H1 (cell line): ENCODE results near the gene EGFLAM. TPM values are rescaled to one million over a fixed set of nuclear protein-coding genes. Genes with fewer than 3 reads are reported as not detected.

Source experiments
- BCL11A ChIP-seq, 2 experiments: IDR thresholded peaks; one replicate each; pipeline ENCODE4 v1.6.1; 2011; ENCODE audit warnings: low read depth in 2 of 2, low read length in 2 of 2, mild to moderate bottlenecking in 2 of 2
- CHD1 ChIP-seq: IDR thresholded peaks from 2 replicates; pipeline ENCODE4 v1.6.1; 2012; ENCODE audit warnings: low read depth, low read length, improper control_type of control experiment
- EGR1 ChIP-seq: IDR thresholded peaks from 2 replicates; pipeline ENCODE4 v1.6.1; 2011; ENCODE audit warnings: low read depth, low read length, borderline replicate concordance
- GTF2F1 ChIP-seq: IDR thresholded peaks from 2 replicates; pipeline ENCODE4 v1.6.1; 2012; ENCODE audit warnings: low read depth, low read length, improper control_type of control experiment, borderline replicate concordance
- JUND ChIP-seq: IDR thresholded peaks from 2 replicates; pipeline ENCODE4 v1.6.1; 2011; ENCODE audit warnings: mild to moderate bottlenecking, improper control_type of control experiment, low read length
- NANOG ChIP-seq: IDR thresholded peaks from 2 replicates; pipeline ENCODE4 v1.6.1; 2011; ENCODE audit warnings: low read length, low read depth, mild to moderate bottlenecking, inconsistent platforms; ENCODE audit not compliant: insufficient read depth, poor library complexity, severe bottlenecking
- RXRA ChIP-seq: IDR thresholded peaks from 2 replicates; pipeline ENCODE4 v1.6.1; 2011; ENCODE audit warnings: low read depth, mild to moderate bottlenecking, low read length, moderate library complexity; ENCODE audit not compliant: insufficient read depth
- TBP ChIP-seq: IDR thresholded peaks from 2 replicates; pipeline ENCODE4 v1.6.1; 2011; ENCODE audit warnings: low read depth, low read length, improper control_type of control experiment
- TCF12 ChIP-seq: IDR thresholded peaks from 2 replicates; pipeline ENCODE4 v1.6.1; 2011; ENCODE audit warnings: low read depth, mild to moderate bottlenecking, low read length
- polyA plus RNA-seq, 7 experiments: library from polyadenylated mRNA; depleted of rRNA in 3 of 7; stranded (reverse) in 5 of 7; unstranded in 2 of 7; fragments of >200 nt in 5 of 7; fragments of 200-250 nt in 2 of 7; gene quantifications; 1 replicate in 5 of 7; 2 replicates in 1 of 7; 4 replicates in 1 of 7; pipeline versions ENCODE4 v1.2.1 to v1.2.3, GENCODE V29; 2011 to 2013; ENCODE audit warnings: missing spikeins in 2 of 7, mixed read lengths in 2 of 7
- total RNA-seq: library from RNA; stranded (reverse); fragmentation: NEBNext Ultra II Directional; extraction: Animal tissue kit (Norgen Biotek cat#: 25700); gene quantifications from 2 replicates; pipeline ENCODE4 v1.2.1, GENCODE V29; 2021
- TF ChIP-seq, protein P1 (sequence below): fragments of 300-600 bp; sonication (generic); IDR thresholded peaks from 2 replicates; pipeline ENCODE4 v1.7.1; 2012; ENCODE audit warnings: low read length, moderate library complexity, mild to moderate bottlenecking, inconsistent platforms; ENCODE audit not compliant: insufficient replicate concordance

EGFLAM gene
- total and polyA plus RNA-seq, 2 of the 8 experiments (the other 6 are each of a cell fraction or from before 2014, with no cell fraction given), result 0.20 to 0.24 TPM

DNA sequence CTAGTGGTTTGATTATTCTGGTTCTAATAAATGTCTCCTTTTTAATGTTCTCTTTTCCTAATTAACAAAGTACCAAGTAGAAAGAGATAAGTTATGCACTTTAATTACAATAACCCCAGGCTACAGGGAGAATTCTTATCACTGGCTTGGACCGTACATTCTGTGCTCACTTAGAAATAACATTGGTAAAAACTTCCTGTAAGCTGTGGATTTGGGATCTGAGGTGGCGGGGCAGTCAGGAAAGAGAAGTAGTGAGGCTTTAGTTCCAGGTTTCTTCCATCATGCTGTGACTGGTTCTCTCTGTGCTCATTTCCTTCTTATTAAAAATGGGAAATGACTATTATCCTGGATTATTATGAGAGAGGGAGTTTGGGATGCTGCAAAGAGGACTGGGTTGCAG lies 142.0 kb downstream of the EGFLAM start (continued):
- TF ChIP-seq, protein P1, sequence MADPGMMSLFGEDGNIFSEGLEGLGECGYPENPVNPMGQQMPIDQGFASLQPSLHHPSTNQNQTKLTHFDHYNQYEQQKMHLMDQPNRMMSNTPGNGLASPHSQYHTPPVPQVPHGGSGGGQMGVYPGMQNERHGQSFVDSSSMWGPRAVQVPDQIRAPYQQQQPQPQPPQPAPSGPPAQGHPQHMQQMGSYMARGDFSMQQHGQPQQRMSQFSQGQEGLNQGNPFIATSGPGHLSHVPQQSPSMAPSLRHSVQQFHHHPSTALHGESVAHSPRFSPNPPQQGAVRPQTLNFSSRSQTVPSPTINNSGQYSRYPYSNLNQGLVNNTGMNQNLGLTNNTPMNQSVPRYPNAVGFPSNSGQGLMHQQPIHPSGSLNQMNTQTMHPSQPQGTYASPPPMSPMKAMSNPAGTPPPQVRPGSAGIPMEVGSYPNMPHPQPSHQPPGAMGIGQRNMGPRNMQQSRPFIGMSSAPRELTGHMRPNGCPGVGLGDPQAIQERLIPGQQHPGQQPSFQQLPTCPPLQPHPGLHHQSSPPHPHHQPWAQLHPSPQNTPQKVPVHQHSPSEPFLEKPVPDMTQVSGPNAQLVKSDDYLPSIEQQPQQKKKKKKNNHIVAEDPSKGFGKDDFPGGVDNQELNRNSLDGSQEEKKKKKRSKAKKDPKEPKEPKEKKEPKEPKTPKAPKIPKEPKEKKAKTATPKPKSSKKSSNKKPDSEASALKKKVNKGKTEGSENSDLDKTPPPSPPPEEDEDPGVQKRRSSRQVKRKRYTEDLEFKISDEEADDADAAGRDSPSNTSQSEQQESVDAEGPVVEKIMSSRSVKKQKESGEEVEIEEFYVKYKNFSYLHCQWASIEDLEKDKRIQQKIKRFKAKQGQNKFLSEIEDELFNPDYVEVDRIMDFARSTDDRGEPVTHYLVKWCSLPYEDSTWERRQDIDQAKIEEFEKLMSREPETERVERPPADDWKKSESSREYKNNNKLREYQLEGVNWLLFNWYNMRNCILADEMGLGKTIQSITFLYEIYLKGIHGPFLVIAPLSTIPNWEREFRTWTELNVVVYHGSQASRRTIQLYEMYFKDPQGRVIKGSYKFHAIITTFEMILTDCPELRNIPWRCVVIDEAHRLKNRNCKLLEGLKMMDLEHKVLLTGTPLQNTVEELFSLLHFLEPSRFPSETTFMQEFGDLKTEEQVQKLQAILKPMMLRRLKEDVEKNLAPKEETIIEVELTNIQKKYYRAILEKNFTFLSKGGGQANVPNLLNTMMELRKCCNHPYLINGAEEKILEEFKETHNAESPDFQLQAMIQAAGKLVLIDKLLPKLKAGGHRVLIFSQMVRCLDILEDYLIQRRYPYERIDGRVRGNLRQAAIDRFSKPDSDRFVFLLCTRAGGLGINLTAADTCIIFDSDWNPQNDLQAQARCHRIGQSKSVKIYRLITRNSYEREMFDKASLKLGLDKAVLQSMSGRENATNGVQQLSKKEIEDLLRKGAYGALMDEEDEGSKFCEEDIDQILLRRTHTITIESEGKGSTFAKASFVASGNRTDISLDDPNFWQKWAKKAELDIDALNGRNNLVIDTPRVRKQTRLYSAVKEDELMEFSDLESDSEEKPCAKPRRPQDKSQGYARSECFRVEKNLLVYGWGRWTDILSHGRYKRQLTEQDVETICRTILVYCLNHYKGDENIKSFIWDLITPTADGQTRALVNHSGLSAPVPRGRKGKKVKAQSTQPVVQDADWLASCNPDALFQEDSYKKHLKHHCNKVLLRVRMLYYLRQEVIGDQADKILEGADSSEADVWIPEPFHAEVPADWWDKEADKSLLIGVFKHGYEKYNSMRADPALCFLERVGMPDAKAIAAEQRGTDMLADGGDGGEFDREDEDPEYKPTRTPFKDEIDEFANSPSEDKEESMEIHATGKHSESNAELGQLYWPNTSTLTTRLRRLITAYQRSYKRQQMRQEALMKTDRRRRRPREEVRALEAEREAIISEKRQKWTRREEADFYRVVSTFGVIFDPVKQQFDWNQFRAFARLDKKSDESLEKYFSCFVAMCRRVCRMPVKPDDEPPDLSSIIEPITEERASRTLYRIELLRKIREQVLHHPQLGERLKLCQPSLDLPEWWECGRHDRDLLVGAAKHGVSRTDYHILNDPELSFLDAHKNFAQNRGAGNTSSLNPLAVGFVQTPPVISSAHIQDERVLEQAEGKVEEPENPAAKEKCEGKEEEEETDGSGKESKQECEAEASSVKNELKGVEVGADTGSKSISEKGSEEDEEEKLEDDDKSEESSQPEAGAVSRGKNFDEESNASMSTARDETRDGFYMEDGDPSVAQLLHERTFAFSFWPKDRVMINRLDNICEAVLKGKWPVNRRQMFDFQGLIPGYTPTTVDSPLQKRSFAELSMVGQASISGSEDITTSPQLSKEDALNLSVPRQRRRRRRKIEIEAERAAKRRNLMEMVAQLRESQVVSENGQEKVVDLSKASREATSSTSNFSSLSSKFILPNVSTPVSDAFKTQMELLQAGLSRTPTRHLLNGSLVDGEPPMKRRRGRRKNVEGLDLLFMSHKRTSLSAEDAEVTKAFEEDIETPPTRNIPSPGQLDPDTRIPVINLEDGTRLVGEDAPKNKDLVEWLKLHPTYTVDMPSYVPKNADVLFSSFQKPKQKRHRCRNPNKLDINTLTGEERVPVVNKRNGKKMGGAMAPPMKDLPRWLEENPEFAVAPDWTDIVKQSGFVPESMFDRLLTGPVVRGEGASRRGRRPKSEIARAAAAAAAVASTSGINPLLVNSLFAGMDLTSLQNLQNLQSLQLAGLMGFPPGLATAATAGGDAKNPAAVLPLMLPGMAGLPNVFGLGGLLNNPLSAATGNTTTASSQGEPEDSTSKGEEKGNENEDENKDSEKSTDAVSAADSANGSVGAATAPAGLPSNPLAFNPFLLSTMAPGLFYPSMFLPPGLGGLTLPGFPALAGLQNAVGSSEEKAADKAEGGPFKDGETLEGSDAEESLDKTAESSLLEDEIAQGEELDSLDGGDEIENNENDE, result no peak
- TF ChIP-seq TCF12 (no peak), CHD1 (no peak), GTF2F1 (no peak), JUND (no peak), RXRA (no peak), BCL11A (IDR thresholded peaks at IDR 0.05; ENCODE audit: low read depth in 2 of 2, low read length in 2 of 2) (no peak), EGR1 (no peak), TBP (no peak), NANOG (no peak)
- TF ChIP-seq, all 59 proteins: peak for 0
